ENCODE data around the gene ARFGAP2. TPM values are rescaled to one million over a fixed set of nuclear protein-coding genes. Genes with fewer than 3 reads are reported as not detected.
"Not testable (repeated sequence)": the region's sequence is repeated elsewhere in the genome, so short reads cannot be mapped to it uniquely, and the experiment has no call there.

ARFGAP2 gene
- 100 to 1,000 TPM in 1 of 8 experiments, 10 to 100 TPM in 7; 51.8 to 114 (median 66.5) TPM for total RNA-seq

DNA sequence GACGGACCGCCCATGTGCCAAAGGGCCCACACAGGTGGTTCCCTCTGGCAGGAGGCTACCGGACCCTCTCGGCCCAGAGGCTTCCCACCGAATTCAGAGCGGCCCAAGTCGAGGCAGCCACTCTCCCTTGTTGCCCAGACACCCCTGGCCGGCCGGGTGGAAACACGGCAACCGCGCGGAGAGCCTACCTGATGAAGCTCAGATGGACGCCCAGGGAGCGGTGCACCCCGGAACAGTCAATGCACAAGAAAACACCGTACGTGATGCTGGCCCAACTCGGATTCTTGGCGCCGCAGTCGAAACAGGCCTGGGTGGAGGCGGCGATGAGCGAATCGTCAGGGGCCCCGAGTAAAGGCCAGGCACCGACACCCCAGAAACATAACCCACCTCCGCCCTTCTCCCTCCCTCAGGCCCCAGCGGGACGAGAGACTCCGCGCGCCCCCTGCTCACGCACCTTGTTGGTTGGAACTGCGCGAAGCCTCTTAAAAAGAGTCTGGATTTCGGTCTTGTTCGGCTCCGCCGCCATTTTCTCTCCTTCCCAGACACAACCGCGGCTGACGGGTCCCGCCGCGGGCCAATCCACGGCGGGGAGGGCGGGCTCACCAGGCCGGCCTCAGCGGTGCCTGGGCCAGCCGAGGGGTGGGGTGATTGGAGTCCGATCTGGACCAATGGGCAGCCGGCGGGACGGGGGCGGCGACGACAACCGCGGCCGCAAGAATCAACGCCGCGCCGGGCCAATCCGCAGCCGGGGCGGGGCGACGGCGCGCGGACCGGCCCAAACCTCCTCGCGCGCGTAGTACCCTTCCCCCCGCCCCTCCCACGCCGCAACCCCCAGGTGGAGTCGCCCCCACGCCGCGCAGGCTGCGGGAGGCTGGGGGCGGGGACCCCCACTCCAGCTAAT lies at the start of gene ARFGAP2:
Gene ARFGAP2, minus strand, starts transcription at position 552 of the 901 bp plus-strand sequence. Its CDS starts 26 bp downstream, at position 526.
- ATAC-seq (replicated peaks in 6 of 8): peak; percentile 82 to 96 (median 94)
- in situ Hi-C loops (cut with MboI; ENCODE audit: low pct_unique_long_range_greater_than_20kb in 2 of 9, low sequenced_read_pairs in 9 of 9, unreplicated experiment in 9 of 9): no loop called here

DNA sequence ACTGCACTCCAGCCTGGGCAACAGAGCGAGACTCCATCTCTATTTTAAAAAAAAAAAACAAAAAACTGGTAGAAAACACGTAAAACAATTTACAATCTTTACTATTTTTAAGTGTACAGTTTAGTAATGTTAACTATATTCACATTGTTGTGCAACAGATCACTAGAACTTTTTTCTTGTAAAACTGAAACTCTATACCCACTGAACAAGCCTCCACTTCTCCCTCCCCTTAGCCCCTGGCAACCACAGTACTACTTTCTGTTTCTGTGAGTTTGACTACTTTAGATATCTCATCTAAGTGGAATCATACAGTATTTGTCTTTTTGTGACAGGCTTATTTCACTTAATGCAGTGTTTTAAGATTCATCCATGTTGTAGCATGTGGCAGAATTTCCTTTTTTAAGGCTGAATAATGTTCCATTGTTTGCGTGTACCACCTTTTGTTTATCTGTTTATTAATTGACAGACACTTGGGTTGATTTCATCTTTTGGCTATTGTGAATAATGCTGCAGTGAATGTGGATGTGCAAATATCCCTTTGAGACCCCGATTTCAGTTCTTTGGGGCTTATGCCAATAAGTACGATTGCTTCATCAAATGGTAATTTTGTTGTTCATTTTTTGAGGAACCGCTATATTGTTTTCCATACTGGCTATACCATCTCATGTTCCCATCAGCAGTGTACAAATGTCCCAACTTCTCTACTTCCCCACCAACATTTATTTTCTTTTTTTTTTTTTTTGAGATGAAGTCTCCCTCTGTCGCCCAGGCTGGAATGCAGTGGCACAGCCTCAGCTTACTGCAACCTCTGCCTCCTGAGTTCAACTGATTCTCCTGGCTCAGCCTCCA lies 49.1 kb upstream of the ARFGAP2 start:
- no peak overlapping the region for H3K4me3 ChIP-seq
- no peaks in the 10 kb centered on the region for H3K4me1 ChIP-seq (replicated peaks in 1 of 2)
- peak in 1 of 8 experiments; percentile 8 for ATAC-seq (replicated peaks in 6 of 8)
- 73 to 100% (median 97%) methylated on average over 3 to 7 of the region's 7 CpGs; no CpG with 5 or more reads in 1 of the 10 experiments for WGBS, 10 experiments
- in situ Hi-C loops (cut with MboI; ENCODE audit: low pct_unique_long_range_greater_than_20kb in 2 of 9, low sequenced_read_pairs in 9 of 9, unreplicated experiment in 9 of 9): no loop called here
- H3K27ac ChIP-seq: no peak overlapping the region

More for the DNA sequence above, at the start of gene ARFGAP2:
- Histone ChIP-seq H3K4me3 (peak within 1 kb of the TSS; percentile 81 to 95 (median 88)), H3K27ac (peak within 1 kb of the TSS; percentile 93 to 96), H3K4me1 (replicated peaks in 1 of 2) (peaks cover 12 to 15% of the 10 kb centered on the region in 2 donors)
- 0 to 6% (median 0%) methylated on average over 2 to 9 of the region's 89 CpGs; no CpG with 5 or more reads in 7 of the 10 experiments for WGBS, 10 experiments

DNA sequence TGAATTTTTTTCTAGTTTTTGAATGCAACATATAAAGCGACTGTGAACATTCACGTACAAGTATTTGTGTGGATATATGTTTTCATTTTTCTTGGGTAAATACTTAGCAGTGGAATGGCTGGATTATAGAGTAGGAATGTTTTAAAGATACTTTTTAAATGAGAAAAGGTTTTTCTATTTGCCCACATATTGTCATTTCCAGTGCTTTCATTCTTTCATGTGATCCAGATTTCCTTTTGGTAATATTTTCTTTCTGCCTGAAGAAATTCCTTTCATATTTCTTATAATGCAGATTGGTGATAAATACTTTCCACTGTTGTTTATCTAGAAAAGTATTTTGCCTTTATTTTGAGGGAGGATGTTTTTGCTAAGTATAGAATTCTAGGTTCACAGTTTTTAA lies 46.0 kb upstream of the ARFGAP2 start:
- in situ Hi-C loops (cut with MboI; ENCODE audit: low pct_unique_long_range_greater_than_20kb in 2 of 9, low sequenced_read_pairs in 9 of 9, unreplicated experiment in 9 of 9): no loop called here
- Histone ChIP-seq H3K27ac (no peak overlapping the region), H3K4me3 (no peak overlapping the region), H3K4me1 (replicated peaks in 1 of 2) (peaks cover 0 to 4% of the 10 kb centered on the region in 2 donors)
- ATAC-seq (replicated peaks in 6 of 8): no peak
- WGBS, 10 experiments: 88 to 100% (median 100%) methylated on average over 1 to 2 of the region's 2 CpGs; no CpG with 5 or more reads in 1 of the 10 experiments

DNA sequence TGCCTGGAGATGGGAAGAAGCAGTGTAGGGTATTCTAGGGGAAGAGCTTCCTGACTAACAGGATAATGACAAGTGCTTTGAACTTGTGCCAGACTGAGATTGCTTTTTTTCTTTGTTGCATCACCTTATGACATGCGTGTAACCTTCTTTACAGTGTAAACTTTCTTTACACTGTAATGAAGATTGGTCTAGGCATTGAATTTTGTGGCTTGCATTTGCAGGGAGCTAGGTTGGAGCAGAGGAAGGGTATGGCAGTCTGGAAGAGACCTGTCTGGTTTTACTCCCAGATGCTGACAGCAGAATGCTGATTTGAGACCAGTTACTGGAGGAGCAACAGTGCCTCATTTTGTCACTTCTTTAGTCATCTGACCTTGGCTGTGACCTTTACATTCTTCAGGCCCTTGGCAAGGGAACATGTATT lies 43.7 kb upstream of the ARFGAP2 start:
- 50 to 100% (median 83%) methylated on average over 1 of the region's 1 CpG; no CpG with 5 or more reads in 6 of the 10 experiments for WGBS, 10 experiments
- in situ Hi-C loops (cut with MboI; ENCODE audit: low pct_unique_long_range_greater_than_20kb in 2 of 9, low sequenced_read_pairs in 9 of 9, unreplicated experiment in 9 of 9): no loop called here
- no peak overlapping the region for H3K27ac ChIP-seq

DNA sequence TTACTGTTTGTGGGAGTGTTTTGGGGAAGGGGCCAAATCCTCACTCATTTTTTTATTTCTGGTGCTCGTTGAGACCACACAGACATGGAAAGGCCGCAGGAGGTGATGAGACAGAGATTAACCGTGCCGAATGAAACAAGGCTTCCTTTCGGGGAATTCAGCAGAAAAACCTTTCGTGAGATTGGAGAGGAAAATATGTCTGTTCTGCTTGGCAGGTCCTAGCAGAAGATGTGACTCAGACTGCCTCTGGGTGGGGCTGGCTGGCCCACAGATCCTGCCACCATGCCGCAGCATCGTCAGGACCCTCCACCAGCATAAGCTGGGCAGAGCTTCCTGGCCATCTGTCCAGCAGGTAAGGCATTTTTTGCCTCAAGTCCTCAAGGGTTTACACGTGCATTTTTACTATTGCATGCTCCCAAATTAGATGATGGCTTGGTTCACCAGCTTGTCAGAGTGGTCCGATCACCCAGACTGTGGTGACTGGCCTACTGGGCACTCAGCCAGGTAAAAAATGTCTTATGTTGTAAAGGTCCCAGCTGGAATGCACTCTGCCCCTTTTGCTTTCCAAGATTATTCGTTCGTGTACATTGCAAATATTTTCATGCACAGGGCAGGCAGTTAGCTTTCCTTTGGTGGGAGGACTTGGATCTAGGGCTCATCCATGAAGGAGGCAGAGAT lies 39.6 kb upstream of the ARFGAP2 start:
- Histone ChIP-seq H3K4me3 (peak overlapping the region; percentile 22 to 46 (median 39)), H3K27ac (no peak overlapping the region), H3K4me1 (replicated peaks in 1 of 2) (peaks cover 18 to 21% of the 10 kb centered on the region in 2 donors)
- 0 to 100% (median 18%) methylated on average over 1 to 12 of the region's 12 CpGs for WGBS, 10 experiments
- in situ Hi-C loops (cut with MboI; ENCODE audit: low pct_unique_long_range_greater_than_20kb in 2 of 9, low sequenced_read_pairs in 9 of 9, unreplicated experiment in 9 of 9): no loop called here
- peak in 7 of 8 experiments; percentile 8 to 58 (median 28) for ATAC-seq (replicated peaks in 6 of 8)

More for the DNA sequence above, 43.7 kb upstream of the ARFGAP2 start:
- Histone ChIP-seq H3K4me1 (replicated peaks in 1 of 2) (peaks cover 13 to 17% of the 10 kb centered on the region in 2 donors), H3K4me3 (no peak overlapping the region)
- peak in 4 of 8 experiments; percentile 16 to 71 (median 49) for ATAC-seq (replicated peaks in 6 of 8)

DNA sequence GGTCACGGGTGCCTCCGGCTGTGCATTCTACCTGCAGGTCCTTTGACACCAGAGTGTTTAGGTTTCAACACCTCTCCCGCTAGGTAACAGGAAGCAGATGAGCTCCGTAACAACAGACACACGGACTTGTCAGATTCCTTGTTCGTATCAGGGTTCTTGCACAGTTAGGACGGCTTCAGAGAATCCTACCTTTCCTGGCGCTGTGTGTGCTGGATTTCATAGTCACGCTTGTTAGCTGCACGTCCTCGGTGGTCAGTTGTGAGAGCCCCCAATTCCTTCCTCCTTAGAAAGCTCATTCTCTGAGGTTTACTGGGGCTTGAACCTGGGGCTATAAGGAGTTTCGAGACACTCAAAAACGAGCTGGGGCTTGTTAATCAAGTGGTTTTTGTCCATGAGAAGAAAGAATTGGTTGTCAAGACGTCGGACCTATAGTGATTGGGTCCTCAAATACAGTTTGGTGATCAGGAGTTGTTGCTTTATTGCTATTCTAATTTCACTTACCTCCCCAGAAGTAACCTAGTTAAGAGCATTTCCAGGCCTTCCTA lies 38.8 kb upstream of the ARFGAP2 start:
- WGBS, 10 experiments: 0 to 37% (median 6%) methylated on average over 2 to 13 of the region's 15 CpGs; no CpG with 5 or more reads in 1 of the 10 experiments
- Histone ChIP-seq H3K4me1 (replicated peaks in 1 of 2) (peaks cover 18 to 21% of the 10 kb centered on the region in 2 donors), H3K4me3 (peak overlapping the region; percentile 22 to 46 (median 39)), H3K27ac (peak overlapping the region in 1 of 2 donors; percentile 77)
- ATAC-seq (replicated peaks in 6 of 8): peak in 2 of 8 experiments; percentile 3
- in situ Hi-C loops (cut with MboI; ENCODE audit: low pct_unique_long_range_greater_than_20kb in 2 of 9, low sequenced_read_pairs in 9 of 9, unreplicated experiment in 9 of 9): no loop called here

DNA sequence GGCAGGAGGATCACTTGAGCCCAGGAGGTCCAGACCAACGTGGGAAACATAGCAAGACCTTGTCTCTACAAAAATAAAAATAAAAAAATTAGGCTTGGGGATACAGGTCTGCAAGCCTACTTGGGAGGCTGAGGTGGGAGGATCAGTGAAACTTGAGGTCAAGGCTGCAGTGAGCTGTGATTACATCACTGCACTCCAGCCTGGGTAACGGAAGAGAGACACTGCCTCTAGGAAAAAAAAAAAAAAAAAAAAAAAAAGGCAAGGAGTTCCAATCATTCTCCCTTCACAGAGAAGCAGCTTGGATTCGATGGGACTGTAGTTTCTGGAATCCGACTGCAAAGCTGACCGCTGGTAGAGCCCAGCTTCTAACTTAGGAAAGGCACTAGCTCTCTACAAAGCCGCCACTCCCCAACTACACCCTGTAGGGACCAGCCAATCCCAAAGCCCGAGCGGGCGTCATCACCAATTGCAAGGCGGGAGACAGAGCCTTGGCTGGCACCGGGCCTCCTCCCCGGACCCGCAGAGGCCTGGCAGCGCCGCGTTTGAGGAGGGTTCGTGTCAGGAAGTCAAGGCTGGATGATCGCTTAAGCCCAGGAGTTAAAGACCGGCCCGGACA lies 37.4 kb upstream of the ARFGAP2 start:
- WGBS, 10 experiments: 7 to 72% (median 40%) methylated on average over 1 to 12 of the region's 20 CpGs
- Histone ChIP-seq H3K4me3 (peak overlapping the region; percentile 22 to 46 (median 39)), H3K27ac (peak overlapping the region in 1 of 2 donors; percentile 10), H3K4me1 (replicated peaks in 1 of 2) (peaks cover 17 to 18% of the 10 kb centered on the region in 2 donors)
- in situ Hi-C loops (cut with MboI; ENCODE audit: low pct_unique_long_range_greater_than_20kb in 2 of 9, low sequenced_read_pairs in 9 of 9, unreplicated experiment in 9 of 9): no loop called here
- ATAC-seq (replicated peaks in 6 of 8): peak; percentile 22 to 85 (median 68)

DNA sequence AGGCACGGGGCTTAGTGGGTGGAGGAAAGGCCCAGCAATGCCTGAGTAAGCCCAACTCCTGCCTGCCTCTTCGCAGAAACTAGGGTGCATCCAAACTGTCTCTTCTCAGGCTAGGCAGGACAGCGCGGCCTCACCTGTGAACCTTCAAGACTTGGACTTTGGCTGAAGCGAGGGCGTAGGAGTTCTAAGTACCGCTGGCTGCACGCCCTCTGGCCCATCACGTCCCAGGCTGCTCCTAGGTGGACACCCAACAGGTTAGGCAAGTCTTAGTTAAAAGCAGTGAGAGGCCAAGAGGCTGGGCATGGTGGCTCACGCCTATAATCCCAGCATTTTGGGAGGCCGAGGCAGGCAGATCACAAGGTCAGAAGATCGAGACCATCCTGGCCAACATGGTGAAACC lies 36.3 kb upstream of the ARFGAP2 start:
- Histone ChIP-seq H3K4me3 (no peak overlapping the region), H3K27ac (no peak overlapping the region), H3K4me1 (replicated peaks in 1 of 2) (peaks cover 17 to 18% of the 10 kb centered on the region in 2 donors)
- 94 to 100% (median 100%) methylated on average over 1 to 8 of the region's 12 CpGs; no CpG with 5 or more reads in 3 of the 10 experiments for WGBS, 10 experiments
- in situ Hi-C loops (cut with MboI; ENCODE audit: low pct_unique_long_range_greater_than_20kb in 2 of 9, low sequenced_read_pairs in 9 of 9, unreplicated experiment in 9 of 9): no loop called here
- no peak for ATAC-seq (replicated peaks in 6 of 8)

DNA sequence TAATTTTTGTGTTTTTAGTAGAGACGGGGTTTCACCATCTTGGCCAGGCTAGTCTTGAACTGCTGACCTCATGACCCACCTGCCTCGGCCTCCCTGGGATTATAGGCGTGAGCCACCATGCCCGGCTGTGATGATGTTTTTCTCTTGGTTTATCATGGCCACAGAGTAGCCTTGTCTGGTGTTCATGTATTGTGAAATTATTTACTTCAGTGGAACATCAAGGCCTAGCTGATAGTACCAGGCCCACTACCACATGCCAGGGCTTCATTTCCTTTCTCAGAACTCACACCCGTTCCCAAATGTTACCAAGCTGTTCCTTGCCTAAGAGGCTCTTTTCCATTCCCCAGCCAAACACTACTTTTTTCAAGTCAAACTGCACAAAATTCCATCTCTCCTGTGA lies 31.9 kb upstream of the ARFGAP2 start:
- Histone ChIP-seq H3K27ac (no peak overlapping the region), H3K4me3 (no peak overlapping the region), H3K4me1 (replicated peaks in 1 of 2) (peaks cover 5% of the 10 kb centered on the region in 2 donors)
- no peak for ATAC-seq (replicated peaks in 6 of 8)
- in situ Hi-C loops (cut with MboI; ENCODE audit: low pct_unique_long_range_greater_than_20kb in 2 of 9, low sequenced_read_pairs in 9 of 9, unreplicated experiment in 9 of 9): no loop called here
- 33 to 100% (median 94%) methylated on average over 1 to 4 of the region's 5 CpGs; no CpG with 5 or more reads in 3 of the 10 experiments for WGBS, 10 experiments

DNA sequence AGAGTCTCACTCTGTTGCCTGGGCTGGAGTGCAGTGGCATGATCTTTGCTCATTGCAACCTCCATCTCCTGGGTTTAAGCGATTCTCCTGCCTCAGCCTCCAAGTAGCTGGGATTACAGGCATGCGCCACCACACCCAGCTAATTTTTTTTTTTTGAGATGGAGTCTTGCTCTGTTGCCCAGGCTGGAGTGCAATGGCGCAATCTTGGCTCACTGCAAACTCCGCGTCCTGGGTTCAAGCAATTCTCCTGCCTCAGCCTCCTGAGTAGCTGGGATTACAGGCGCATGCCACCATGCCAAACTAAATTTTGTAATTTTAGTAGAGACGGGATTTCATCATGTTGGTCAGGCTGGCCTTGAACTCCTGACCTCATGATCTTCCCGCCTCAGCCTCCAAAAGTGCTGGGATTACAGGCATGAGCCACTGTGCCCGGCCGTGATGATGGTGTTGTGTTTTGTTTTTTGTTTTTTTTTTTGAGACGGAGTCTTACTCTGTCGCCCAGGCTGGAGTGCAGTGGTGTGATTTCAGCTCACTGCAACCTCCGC lies 31.4 kb upstream of the ARFGAP2 start:
- H3K4me1 ChIP-seq (replicated peaks in 1 of 2); H3K27ac ChIP-seq; ATAC-seq (replicated peaks in 6 of 8); H3K4me3 ChIP-seq; in situ Hi-C loops (cut with MboI; ENCODE audit: low pct_unique_long_range_greater_than_20kb in 2 of 9, low sequenced_read_pairs in 9 of 9, unreplicated experiment in 9 of 9): not testable (repeated sequence)
- WGBS, 10 experiments: 82 to 100% (median 94%) methylated on average over 1 to 10 of the region's 13 CpGs

DNA sequence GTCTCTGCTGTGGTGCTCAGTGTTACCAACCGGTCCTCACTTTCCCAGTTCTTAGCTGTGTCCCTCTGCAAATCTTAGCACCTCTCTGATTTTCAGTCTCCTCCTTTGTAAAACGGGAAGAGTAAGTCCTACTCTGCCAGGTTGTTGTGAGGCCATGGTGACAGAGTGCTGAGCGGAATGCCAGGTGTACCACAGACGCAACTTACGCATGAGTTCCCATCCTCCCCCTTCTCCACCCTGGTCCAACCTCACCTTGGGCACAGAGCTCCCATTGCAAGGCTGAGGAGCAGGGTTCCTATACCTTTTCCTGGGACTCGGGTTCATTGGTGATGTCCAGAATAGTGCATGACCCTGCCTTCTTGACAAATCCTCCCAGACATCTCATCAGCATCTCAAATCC lies 30.8 kb upstream of the ARFGAP2 start:
- WGBS, 10 experiments: 56 to 100% (median 84%) methylated on average over 1 to 6 of the region's 6 CpGs; no CpG with 5 or more reads in 2 of the 10 experiments
- in situ Hi-C loops (cut with MboI; ENCODE audit: low pct_unique_long_range_greater_than_20kb in 2 of 9, low sequenced_read_pairs in 9 of 9, unreplicated experiment in 9 of 9): no loop called here
- Histone ChIP-seq H3K27ac (no peak overlapping the region), H3K4me1 (replicated peaks in 1 of 2) (peaks cover 5% of the 10 kb centered on the region in 2 donors), H3K4me3 (no peak overlapping the region)
- no peak for ATAC-seq (replicated peaks in 6 of 8)

Data from motor neuron (in vitro differentiated cells).